ENCODE data around the gene SNX13. TPM values are rescaled to one million over a fixed set of nuclear protein-coding genes. Genes with fewer than 3 reads are reported as not detected.
A peak's percentile ranks its signal among the peaks of the same experiment; 100 is the strongest.

The SNX13 gene
- total RNA-seq, 1 experiment from 2014 or later: 54.7 TPM

GRCh38 chr7:17952387-17952786, 12.1 kb upstream of the SNX13 start:
- no peak for DNase-seq (ENCODE audit: low read depth, low spot score)
- in situ Hi-C loops (cut with HindIII; ENCODE audit: low pct_unique_long_range_greater_than_20kb, low sequenced_read_pairs): no loop called here

- in situ Hi-C loops (cut with HindIII; ENCODE audit: low pct_unique_long_range_greater_than_20kb, low sequenced_read_pairs): no loop called here
- no peak for DNase-seq (ENCODE audit: low read depth, low spot score)
These were observed 11.5 kb upstream of the SNX13 start for GRCh38 chr7:17951742-17952254.

- no peak for DNase-seq (ENCODE audit: low read depth, low spot score)
- in situ Hi-C loops (cut with HindIII; ENCODE audit: low pct_unique_long_range_greater_than_20kb, low sequenced_read_pairs): no loop called here
These were observed 8.4 kb upstream of the SNX13 start for GRCh38 chr7:17948526-17949238.

- peak; percentile 77 for DNase-seq (ENCODE audit: low read depth, low spot score)
- in situ Hi-C loops (cut with HindIII; ENCODE audit: low pct_unique_long_range_greater_than_20kb, low sequenced_read_pairs): no loop called here
These were observed 7.3 kb upstream of the SNX13 start for GRCh38 chr7:17947620-17948019.

- DNase-seq (ENCODE audit: low read depth, low spot score): peak; percentile 38
- in situ Hi-C loops (cut with HindIII; ENCODE audit: low pct_unique_long_range_greater_than_20kb, low sequenced_read_pairs): no loop called here
These were observed 6.3 kb upstream of the SNX13 start for GRCh38 chr7:17946591-17946990.

- DNase-seq (ENCODE audit: low read depth, low spot score): no peak
- in situ Hi-C loops (cut with HindIII; ENCODE audit: low pct_unique_long_range_greater_than_20kb, low sequenced_read_pairs): no loop called here
These were observed 4.4 kb upstream of the SNX13 start for GRCh38 chr7:17944720-17945119.

- in situ Hi-C loops (cut with HindIII; ENCODE audit: low pct_unique_long_range_greater_than_20kb, low sequenced_read_pairs): no loop called here
- DNase-seq (ENCODE audit: low read depth, low spot score): no peak
These were observed 2.7 kb upstream of the SNX13 start for GRCh38 chr7:17943006-17943405.

- in situ Hi-C loops (cut with HindIII; ENCODE audit: low pct_unique_long_range_greater_than_20kb, low sequenced_read_pairs): no loop called here
- no peak for DNase-seq (ENCODE audit: low read depth, low spot score)
These were observed 1.9 kb upstream of the SNX13 start for GRCh38 chr7:17942231-17942630.

- DNase-seq (ENCODE audit: low read depth, low spot score): no peak
- in situ Hi-C loops (cut with HindIII; ENCODE audit: low pct_unique_long_range_greater_than_20kb, low sequenced_read_pairs): no loop called here
These were observed 697 bp upstream of the SNX13 start for GRCh38 chr7:17940951-17941431.

GRCh38 chr7:17939606-17940301, 540 bp downstream of the SNX13 start:
- in situ Hi-C loops (cut with HindIII; ENCODE audit: low pct_unique_long_range_greater_than_20kb, low sequenced_read_pairs): no loop called here

GRCh38 chr7:17939211-17939605, 1.1 kb downstream of the SNX13 start:
- in situ Hi-C loops (cut with HindIII; ENCODE audit: low pct_unique_long_range_greater_than_20kb, low sequenced_read_pairs): no loop called here
- peak; percentile 53 for DNase-seq (ENCODE audit: low read depth, low spot score)

More at GRCh38 chr7:17939606-17940301, 540 bp downstream of the SNX13 start:
- peak; percentile 46 for DNase-seq (ENCODE audit: low read depth, low spot score)

GRCh38 chr7:17937506-17938120, 2.7 kb downstream of the SNX13 start:
- in situ Hi-C loops (cut with HindIII; ENCODE audit: low pct_unique_long_range_greater_than_20kb, low sequenced_read_pairs): no loop called here
- peak; percentile 26 for DNase-seq (ENCODE audit: low read depth, low spot score)

GRCh38 chr7:17936321-17936720, 4.0 kb downstream of the SNX13 start:
- in situ Hi-C loops (cut with HindIII; ENCODE audit: low pct_unique_long_range_greater_than_20kb, low sequenced_read_pairs): no loop called here

GRCh38 chr7:17934612-17935240, 5.6 kb downstream of the SNX13 start:
- in situ Hi-C loops (cut with HindIII; ENCODE audit: low pct_unique_long_range_greater_than_20kb, low sequenced_read_pairs): no loop called here

More at GRCh38 chr7:17936321-17936720, 4.0 kb downstream of the SNX13 start:
- DNase-seq (ENCODE audit: low read depth, low spot score): no peak

GRCh38 chr7:17934094-17934493, 6.2 kb downstream of the SNX13 start:
- in situ Hi-C loops (cut with HindIII; ENCODE audit: low pct_unique_long_range_greater_than_20kb, low sequenced_read_pairs): no loop called here
- no peak for DNase-seq (ENCODE audit: low read depth, low spot score)

More at GRCh38 chr7:17934612-17935240, 5.6 kb downstream of the SNX13 start:
- DNase-seq (ENCODE audit: low read depth, low spot score): no peak

- no peak for DNase-seq (ENCODE audit: low read depth, low spot score)
- in situ Hi-C loops (cut with HindIII; ENCODE audit: low pct_unique_long_range_greater_than_20kb, low sequenced_read_pairs): no loop called here
These were observed 7.5 kb downstream of the SNX13 start for GRCh38 chr7:17932770-17933169.

- DNase-seq (ENCODE audit: low read depth, low spot score): no peak
- in situ Hi-C loops (cut with HindIII; ENCODE audit: low pct_unique_long_range_greater_than_20kb, low sequenced_read_pairs): no loop called here
These were observed 9.2 kb downstream of the SNX13 start for GRCh38 chr7:17931069-17931468.

GRCh38 chr7:17930546-17930945, 9.7 kb downstream of the SNX13 start:
- no peak for DNase-seq (ENCODE audit: low read depth, low spot score)
- in situ Hi-C loops (cut with HindIII; ENCODE audit: low pct_unique_long_range_greater_than_20kb, low sequenced_read_pairs): no loop called here
